HG02759 (cell line): ENCODE results near the gene INHBA.

Experiments
- ATAC-seq: cut with Tn5 transposase; IDR thresholded peaks from one replicate; pipeline ENCODE4 v1.9.1; 2021; ENCODE audit warnings: mild to moderate bottlenecking, moderate library complexity; ENCODE audit not compliant: unreplicated experiment

The INHBA gene

GRCh38 chr7:41711283-41712064 lies 8.6 kb upstream of the INHBA start:
- ATAC-seq, result no peak

- no peak for ATAC-seq
Measured at GRCh38 chr7:41710838-41711237, 7.9 kb upstream of the INHBA start.

- ATAC-seq, result no peak
Measured at GRCh38 chr7:41709621-41710020, 6.7 kb upstream of the INHBA start.

- ATAC-seq, result no peak
Measured at GRCh38 chr7:41708581-41709358, 5.9 kb upstream of the INHBA start.

GRCh38 chr7:41706228-41706930 lies 3.5 kb upstream of the INHBA start:
- no peak for ATAC-seq

GRCh38 chr7:41705109-41705901 lies 2.4 kb upstream of the INHBA start:
- ATAC-seq, result peak; percentile 97

GRCh38 chr7:41701068-41701941 lies 1.6 kb downstream of the INHBA start:
- no peak for ATAC-seq

GRCh38 chr7:41700044-41700471 lies 2.8 kb downstream of the INHBA start:
- ATAC-seq, result no peak

- no peak for ATAC-seq
Measured at GRCh38 chr7:41699516-41699915, 3.4 kb downstream of the INHBA start.

- no peak for ATAC-seq
Measured at GRCh38 chr7:41698726-41699125, 4.2 kb downstream of the INHBA start.

GRCh38 chr7:41698114-41698513 lies 4.8 kb downstream of the INHBA start:
- no peak for ATAC-seq

GRCh38 chr7:41696323-41696916 lies 6.5 kb downstream of the INHBA start:
- ATAC-seq, result peak; percentile 53

GRCh38 chr7:41695661-41696322 lies 7.1 kb downstream of the INHBA start:
- ATAC-seq, result no peak

GRCh38 chr7:41694495-41694894 lies 8.4 kb downstream of the INHBA start:
- no peak for ATAC-seq

GRCh38 chr7:41693150-41693997 lies 9.5 kb downstream of the INHBA start:
- no peak for ATAC-seq

- no peak for ATAC-seq
Measured at GRCh38 chr7:41692251-41692650, 10.6 kb downstream of the INHBA start.

GRCh38 chr7:41691286-41692190 lies 11.4 kb downstream of the INHBA start:
- ATAC-seq, result no peak
